Endothelial cell of umbilical vein (primary cell): ENCODE measurements around the gene TBC1D8.

Experiments used
- EZH2 ChIP-seq: IDR thresholded peaks from 2 replicates; pipeline ENCODE4 v1.6.1; 2012; ENCODE audit warnings: borderline replicate concordance, low read depth, mild to moderate bottlenecking, moderate library complexity, low read length, inconsistent platforms; ENCODE audit not compliant: severe bottlenecking
- POLR2A ChIP-seq: IDR thresholded peaks from 2 replicates; pipeline ENCODE4 v1.6.1; 2012; ENCODE audit warnings: low read depth, mild to moderate bottlenecking, control low read depth, low read length
- TF ChIP-seq, protein P1 (sequence below): IDR thresholded peaks from 2 replicates; pipeline ENCODE4 v1.6.1; 2011; ENCODE audit not compliant: insufficient read depth, insufficient read length
- TF ChIP-seq, protein P2 (sequence below), 2 donors: IDR thresholded peaks; 1 replicate in 1 of 2; 2 replicates in 1 of 2; pipeline ENCODE4 v1.5.1; 2011; ENCODE audit warnings: low read length in 2 of 2, mild to moderate bottlenecking in 2 of 2, moderate library complexity in 2 of 2, control low read depth in 1 of 2, inconsistent platforms in 1 of 2, low read depth in 1 of 2; ENCODE audit not compliant: insufficient read depth in 1 of 2; ENCODE audit errors: extremely low read depth in 1 of 2

DNA sequence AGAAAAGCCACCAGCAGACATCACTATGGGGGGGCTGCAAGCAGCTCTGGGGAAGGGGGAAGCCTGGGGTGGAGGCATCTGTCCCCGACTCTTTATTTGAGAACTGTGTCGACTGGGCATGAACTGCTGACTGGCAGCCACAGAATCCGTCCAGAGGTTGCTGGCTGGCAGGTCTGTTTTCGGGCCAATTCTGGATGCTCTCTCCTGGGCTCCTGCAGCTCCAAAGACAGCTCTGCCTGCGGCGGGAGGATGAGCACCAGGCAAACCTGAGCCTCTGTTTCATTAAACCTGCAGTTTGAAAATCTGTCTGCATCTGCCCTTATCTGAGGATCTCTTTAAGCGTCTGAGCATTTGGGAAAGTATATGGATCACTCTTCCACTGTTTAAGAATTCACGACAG is 183.5 kb downstream of the TBC1D8 start:
- TF ChIP-seq POLR2A = no peak
- TF ChIP-seq, protein P1, sequence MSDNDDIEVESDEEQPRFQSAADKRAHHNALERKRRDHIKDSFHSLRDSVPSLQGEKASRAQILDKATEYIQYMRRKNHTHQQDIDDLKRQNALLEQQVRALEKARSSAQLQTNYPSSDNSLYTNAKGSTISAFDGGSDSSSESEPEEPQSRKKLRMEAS = no peak
- TF ChIP-seq, protein P2, sequence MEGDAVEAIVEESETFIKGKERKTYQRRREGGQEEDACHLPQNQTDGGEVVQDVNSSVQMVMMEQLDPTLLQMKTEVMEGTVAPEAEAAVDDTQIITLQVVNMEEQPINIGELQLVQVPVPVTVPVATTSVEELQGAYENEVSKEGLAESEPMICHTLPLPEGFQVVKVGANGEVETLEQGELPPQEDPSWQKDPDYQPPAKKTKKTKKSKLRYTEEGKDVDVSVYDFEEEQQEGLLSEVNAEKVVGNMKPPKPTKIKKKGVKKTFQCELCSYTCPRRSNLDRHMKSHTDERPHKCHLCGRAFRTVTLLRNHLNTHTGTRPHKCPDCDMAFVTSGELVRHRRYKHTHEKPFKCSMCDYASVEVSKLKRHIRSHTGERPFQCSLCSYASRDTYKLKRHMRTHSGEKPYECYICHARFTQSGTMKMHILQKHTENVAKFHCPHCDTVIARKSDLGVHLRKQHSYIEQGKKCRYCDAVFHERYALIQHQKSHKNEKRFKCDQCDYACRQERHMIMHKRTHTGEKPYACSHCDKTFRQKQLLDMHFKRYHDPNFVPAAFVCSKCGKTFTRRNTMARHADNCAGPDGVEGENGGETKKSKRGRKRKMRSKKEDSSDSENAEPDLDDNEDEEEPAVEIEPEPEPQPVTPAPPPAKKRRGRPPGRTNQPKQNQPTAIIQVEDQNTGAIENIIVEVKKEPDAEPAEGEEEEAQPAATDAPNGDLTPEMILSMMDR (IDR thresholded peaks at IDR 0.05; ENCODE audit: extremely low read depth in 1 of 2, insufficient read depth in 1 of 2, low read depth in 1 of 2, low read length in 2 of 2) = no peak
- no peak for TF ChIP-seq EZH2
